ENCODE results near the gene BCAS1.

Gene BCAS1

DNA sequence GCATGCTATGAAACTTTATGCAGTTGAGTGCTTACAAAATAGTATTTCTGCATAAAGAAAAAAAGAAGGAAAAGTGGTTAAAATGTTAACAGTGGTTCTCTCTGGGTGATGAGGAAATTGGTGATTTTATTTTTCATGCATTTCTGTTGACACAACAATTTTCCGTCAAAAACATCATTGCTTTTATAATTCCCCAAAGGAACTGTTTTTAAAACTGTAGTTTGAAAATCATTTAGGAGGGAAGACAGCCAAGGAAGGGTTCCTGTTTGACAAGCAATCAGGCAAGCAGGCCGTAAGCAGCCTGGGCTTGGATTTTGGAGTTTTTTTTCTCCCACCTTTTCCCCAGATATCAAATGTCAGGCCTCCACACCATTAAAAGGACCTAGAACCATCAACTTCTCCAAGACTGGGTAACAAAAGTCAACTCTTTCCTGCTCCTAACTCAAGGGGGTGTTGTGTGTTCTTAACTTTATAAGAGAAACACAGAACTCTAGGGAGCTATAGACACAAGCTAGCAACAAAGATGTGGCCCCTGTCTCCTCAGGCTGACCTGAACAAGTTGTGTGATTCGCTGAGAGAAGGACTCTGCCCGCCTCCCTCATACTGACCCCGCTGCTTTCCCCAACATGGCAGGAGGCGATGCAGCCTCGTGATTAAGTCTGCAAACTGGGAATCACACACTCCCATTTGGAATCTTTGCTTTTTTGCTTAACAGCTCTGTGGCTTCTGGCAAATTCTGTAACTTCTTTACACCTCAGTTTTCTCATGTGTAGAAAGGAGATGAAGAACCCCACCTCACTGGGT lies 146.6 kb downstream of the BCAS1 start:
- TF ChIP-seq, protein P1, sequence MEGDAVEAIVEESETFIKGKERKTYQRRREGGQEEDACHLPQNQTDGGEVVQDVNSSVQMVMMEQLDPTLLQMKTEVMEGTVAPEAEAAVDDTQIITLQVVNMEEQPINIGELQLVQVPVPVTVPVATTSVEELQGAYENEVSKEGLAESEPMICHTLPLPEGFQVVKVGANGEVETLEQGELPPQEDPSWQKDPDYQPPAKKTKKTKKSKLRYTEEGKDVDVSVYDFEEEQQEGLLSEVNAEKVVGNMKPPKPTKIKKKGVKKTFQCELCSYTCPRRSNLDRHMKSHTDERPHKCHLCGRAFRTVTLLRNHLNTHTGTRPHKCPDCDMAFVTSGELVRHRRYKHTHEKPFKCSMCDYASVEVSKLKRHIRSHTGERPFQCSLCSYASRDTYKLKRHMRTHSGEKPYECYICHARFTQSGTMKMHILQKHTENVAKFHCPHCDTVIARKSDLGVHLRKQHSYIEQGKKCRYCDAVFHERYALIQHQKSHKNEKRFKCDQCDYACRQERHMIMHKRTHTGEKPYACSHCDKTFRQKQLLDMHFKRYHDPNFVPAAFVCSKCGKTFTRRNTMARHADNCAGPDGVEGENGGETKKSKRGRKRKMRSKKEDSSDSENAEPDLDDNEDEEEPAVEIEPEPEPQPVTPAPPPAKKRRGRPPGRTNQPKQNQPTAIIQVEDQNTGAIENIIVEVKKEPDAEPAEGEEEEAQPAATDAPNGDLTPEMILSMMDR (IDR thresholded peaks at IDR 0.05; ENCODE audit: control insufficient read depth, extremely low read depth, insufficient read depth), result no peak
- DNase-seq (ENCODE audit: low read depth), result no peak
- H3K4me3 ChIP-seq (ENCODE audit: low read depth, low read length), result no peak overlapping the region

DNA sequence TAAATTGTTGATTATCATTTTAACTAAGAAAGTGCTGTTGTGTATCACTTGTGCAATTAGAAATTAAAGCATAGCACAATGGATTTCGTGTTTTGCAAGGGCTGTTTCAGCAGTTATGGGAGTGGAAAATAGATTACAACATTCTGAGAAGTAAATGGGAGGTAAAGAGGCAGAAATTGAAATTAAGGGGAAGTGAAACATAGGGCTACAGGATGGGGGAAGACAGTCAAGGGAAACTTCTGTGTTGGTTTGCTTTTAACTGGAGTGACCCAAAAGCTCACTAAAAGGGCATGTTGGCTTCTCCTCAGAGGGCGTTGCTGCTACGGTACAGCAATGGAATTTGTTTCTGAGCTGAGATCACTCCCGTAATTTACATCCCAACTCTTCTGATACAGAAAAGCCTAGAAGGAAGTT lies 147.5 kb downstream of the BCAS1 start:
- no peak for DNase-seq (ENCODE audit: low read depth)
- TF ChIP-seq, protein P1 (IDR thresholded peaks at IDR 0.05; ENCODE audit: control insufficient read depth, extremely low read depth, insufficient read depth), result no peak
- no peak overlapping the region for H3K4me3 ChIP-seq (ENCODE audit: low read depth, low read length)

DNA sequence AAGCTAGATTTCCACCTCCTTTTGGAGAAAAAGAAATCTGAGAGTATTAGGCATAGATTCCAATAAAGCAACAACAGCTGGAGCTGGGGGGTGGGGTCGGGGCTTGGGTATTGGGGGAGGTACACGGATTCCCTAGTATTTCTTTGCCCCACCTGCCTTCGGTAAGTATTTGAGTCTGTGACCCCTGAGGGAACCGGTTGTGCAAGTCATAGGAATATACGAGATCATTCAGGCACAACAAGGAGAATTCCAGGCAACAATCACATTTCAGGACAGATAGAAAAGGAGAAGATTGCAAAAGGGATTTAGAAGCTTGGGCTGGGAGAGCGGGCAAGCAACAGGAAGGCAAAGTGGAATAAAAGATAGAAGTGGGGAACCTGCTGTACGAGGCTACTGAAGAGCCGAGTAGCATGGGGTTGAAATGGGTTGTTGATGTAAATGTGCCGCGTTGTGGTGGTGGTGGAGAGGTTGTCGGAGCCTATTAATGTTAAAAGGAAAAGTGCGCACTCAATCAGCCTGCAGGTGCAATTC lies 148.9 kb downstream of the BCAS1 start:
- DNase-seq (ENCODE audit: low read depth), result no peak
- no peak overlapping the region for H3K4me3 ChIP-seq (ENCODE audit: low read depth, low read length)
- TF ChIP-seq, protein P1 (IDR thresholded peaks at IDR 0.05; ENCODE audit: control insufficient read depth, extremely low read depth, insufficient read depth), result no peak

DNA sequence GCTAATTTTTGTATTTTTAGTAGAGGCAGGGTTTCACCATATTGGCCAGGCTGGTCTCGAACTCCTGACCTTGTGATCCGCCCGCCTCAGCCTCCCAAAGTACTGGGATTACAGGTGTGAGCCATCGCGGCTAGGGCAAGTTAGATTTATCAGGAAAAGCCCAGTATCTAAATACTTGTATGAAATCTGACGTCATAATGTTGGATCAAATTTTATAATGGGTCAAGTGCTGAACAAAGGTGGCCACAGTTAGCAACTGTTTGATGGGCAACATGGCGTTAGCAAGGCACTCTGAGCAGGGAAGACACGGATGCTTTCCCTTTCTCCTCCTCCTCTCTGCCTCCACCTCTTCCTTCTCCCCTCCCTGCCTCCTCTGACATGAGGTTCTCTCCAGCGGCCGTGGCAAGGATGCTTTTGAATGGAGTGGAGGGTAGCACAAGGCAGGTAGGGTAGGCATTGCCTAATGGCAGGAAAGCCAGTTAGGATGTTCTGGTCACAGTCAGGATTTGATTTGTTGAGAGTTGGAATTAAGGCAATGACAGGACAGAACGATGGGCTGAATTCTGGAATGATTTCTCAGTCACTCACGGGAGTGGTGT lies 149.6 kb downstream of the BCAS1 start:
- H3K4me3 ChIP-seq (ENCODE audit: low read depth, low read length), result no peak overlapping the region
- no peak for DNase-seq (ENCODE audit: low read depth)
- TF ChIP-seq, protein P1 (IDR thresholded peaks at IDR 0.05; ENCODE audit: control insufficient read depth, extremely low read depth, insufficient read depth), result no peak

DNA sequence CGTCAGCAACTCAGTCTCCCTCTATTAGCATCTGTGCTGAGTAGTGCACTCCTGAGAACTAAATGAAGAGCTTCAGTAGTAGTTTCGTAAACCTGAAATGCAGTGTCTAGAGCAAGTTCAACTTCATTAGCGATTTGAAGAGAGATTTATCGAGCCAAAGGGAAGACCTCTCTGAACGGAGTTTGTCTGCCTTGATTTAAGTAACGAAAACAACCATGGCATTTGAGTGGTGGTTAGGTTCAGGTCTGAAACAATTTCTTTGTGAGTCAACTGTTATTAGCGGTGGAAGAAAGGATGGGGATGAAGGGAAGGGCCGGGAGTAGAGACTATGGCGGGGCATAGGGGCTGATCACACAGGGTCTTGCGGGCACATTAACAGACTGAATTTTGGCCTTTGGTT lies 150.5 kb downstream of the BCAS1 start:
- TF ChIP-seq, protein P1 (IDR thresholded peaks at IDR 0.05; ENCODE audit: control insufficient read depth, extremely low read depth, insufficient read depth), result no peak
- DNase-seq (ENCODE audit: low read depth), result no peak
- H3K4me3 ChIP-seq (ENCODE audit: low read depth, low read length), result no peak overlapping the region

DNA sequence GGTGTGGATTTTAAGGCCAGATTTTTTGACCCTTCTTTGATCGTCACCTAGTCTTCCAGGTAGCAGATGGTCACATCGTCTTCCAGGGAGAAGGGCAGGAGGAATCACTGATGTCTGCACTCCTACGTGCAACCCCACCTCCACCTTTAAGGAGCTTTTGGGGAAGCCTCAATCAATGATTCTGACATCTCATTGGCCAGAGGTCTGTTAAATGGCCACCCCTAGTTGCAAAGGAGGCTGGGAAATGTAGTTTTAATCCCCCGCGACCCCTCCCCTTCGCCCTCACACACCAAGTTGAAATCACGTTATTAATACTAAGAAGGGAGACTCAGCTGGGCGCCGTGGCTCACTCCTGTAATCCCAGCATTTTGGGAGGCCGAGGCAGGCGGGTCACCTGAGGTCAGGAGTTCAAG lies 151.4 kb downstream of the BCAS1 start:
- no peak overlapping the region for H3K4me3 ChIP-seq (ENCODE audit: low read depth, low read length)
- no peak for DNase-seq (ENCODE audit: low read depth)
- TF ChIP-seq, protein P1 (IDR thresholded peaks at IDR 0.05; ENCODE audit: control insufficient read depth, extremely low read depth, insufficient read depth), result no peak
